Ishikawa (cell line): ENCODE results near the gene HOXA9.

Source experiments
- CEBPB ChIP-seq: IDR thresholded peaks from 2 replicates; pipeline ENCODE4 v1.6.1; 2012
- CREB1 ChIP-seq: IDR thresholded peaks from 2 replicates; pipeline ENCODE4 v1.6.1; 2012; ENCODE audit warnings: low read depth
- EGR1 ChIP-seq: IDR thresholded peaks from 2 replicates; pipeline ENCODE4 v1.6.1; 2012
- EP300 ChIP-seq: IDR thresholded peaks from 2 replicates; pipeline ENCODE4 v1.6.1; 2012; ENCODE audit warnings: borderline replicate concordance
- FOXM1 ChIP-seq: IDR thresholded peaks from 2 replicates; pipeline ENCODE4 v1.6.1; 2012; ENCODE audit warnings: low read depth, borderline replicate concordance
- MAX ChIP-seq: IDR thresholded peaks from 2 replicates; pipeline ENCODE4 v1.6.1; 2012
- NFIC ChIP-seq: IDR thresholded peaks from 2 replicates; pipeline ENCODE4 v1.6.1; 2012
- RAD21 ChIP-seq: IDR thresholded peaks from 2 replicates; pipeline ENCODE4 v1.6.1; 2012; ENCODE audit warnings: low read depth
- REST ChIP-seq: IDR thresholded peaks from 2 replicates; pipeline ENCODE4 v1.6.1; 2012; ENCODE audit warnings: low read depth, mild to moderate bottlenecking
- TAF1 ChIP-seq: IDR thresholded peaks from 2 replicates; pipeline ENCODE4 v1.6.1; 2012; ENCODE audit warnings: low read depth, mild to moderate bottlenecking
- TCF12 ChIP-seq: IDR thresholded peaks from 2 replicates; pipeline ENCODE4 v1.6.1; 2012; ENCODE audit warnings: low read depth
- USF1 ChIP-seq: IDR thresholded peaks from 2 replicates; pipeline ENCODE4 v1.6.1; 2012
- YY1 ChIP-seq: IDR thresholded peaks from 2 replicates; pipeline ENCODE4 v1.6.1; 2012; ENCODE audit warnings: low read depth

GRCh38 chr7:27128776-27129728, 36.3 kb downstream of the HOXA9 start:
- TF ChIP-seq EP300: no peak
- TF ChIP-seq MAX: no peak
- no peak for TF ChIP-seq CEBPB
- TF ChIP-seq RAD21: no peak
- no peak for TF ChIP-seq NFIC
- no peak for TF ChIP-seq TAF1
- no peak for TF ChIP-seq REST
- no peak for TF ChIP-seq TCF12
- no peak for TF ChIP-seq EGR1
- TF ChIP-seq YY1: no peak
- TF ChIP-seq FOXM1: no peak
- no peak for TF ChIP-seq USF1
- TF ChIP-seq CREB1: no peak
